ENCODE data around the gene RANBP9.

RANBP9 gene

DNA sequence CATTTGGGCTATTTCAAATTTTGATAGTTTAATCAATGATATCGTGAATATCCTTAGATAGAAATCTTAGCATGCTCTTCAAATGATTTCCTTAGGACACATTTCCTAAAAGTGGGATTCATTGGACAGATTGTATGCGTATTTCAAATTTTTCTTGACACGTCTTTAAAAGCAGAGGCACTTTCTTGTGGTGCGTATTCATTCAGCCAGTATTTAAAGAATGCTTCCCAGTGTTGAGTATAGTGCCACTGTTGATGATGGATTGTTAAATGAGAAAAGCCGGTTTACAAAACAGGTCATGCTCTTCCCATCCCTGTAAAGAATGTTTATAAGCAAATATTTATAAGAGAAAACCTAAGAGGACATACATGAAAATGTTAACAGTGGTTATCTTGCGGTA lies 111.6 kb downstream of the RANBP9 start:
- no peak for DNase-seq (ENCODE audit: low read depth)

DNA sequence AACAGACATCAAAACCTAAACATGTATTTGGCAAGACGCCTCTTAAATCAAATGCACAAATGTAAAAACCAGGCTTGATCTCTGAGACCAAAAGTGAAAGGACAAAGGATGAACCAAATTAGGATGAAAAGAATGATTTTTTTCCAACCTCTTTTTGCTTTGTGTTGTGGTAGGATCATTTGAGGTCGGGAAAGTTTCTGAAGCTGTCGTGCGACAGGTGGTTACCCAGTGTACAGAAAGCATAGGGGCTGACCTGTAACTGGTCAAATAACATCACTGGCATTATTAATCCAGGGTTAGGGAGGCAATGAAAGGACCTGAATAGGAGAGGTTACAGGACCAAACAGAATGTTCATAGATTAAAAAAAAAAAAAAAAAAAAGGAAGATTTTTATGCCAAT lies 114.6 kb downstream of the RANBP9 start:
- no peak for DNase-seq (ENCODE audit: low read depth)

DNA sequence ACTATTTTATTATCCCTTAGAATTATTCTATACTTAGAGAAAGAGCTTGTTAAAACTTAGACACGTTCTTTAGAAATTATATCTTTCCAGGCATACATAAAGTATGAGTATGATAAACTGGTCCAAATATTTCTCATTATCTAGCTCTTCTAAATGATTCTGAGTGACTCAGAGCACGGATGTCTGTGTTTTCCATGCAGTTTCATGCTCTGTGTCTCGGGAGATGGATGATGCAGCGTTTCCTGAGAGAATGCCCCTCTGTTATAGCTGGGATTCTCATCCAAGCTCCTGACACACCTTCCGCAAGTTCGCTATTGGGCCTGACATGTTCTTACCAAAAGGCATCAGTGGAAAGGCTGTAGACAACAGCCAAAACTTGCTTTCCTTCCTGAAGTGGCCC lies 117.9 kb downstream of the RANBP9 start:
- no peak for DNase-seq (ENCODE audit: low read depth)

DNA sequence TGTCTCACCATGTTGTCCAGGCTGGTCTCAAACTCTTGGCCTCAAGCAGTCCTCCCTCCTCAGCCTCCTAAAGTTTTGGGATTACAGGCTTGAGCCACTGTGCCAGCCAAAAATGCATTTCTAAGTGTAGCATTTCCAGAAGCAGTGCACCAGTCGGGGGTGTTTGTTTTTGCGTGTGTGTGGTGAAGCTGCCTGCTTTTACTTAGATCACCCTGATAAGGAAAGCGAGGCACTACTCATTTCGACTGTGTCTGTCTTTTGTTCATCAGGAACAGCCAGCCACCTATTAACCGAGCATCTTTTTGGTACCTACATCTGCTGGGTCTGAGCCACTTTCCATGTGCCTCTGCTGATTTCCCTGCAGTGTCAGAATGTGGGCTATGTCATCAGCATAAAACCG lies 118.5 kb downstream of the RANBP9 start:
- no peak for DNase-seq (ENCODE audit: low read depth)

DNA sequence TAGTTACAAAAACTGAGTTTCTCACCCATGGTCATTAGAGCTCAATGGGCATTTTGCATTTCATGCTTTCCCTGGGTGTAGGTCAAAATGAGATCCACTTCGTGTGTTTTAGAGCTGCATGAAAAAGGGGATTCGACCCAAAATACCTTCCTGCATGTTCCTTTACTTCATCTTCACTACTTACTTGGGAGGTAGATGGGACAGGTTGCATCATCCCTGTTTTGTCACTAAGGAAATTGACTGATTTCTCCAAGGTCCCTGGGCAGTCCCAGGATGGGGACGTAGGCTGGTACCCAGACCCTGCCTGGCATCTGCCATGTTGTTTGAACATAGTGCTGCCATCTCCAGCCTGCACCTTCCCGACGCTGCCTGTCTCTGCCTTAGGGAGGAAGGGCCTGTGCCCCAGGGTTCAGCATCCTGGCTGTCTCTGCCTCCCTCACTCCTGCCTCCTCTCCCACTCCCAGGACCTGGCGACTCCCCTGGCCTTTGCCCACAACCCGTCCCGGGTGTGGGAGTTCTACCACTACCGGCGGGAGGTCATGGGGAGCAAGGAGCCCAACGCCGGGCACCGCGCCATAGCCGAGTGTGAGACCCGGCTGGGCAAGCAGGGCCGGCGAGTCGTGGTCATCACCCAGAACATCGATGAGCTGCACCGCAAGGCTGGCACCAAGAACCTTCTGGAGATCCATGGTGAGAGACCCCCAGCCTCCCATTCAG lies 120.3 kb downstream of the RANBP9 start:
- no peak for DNase-seq (ENCODE audit: low read depth)

DNA sequence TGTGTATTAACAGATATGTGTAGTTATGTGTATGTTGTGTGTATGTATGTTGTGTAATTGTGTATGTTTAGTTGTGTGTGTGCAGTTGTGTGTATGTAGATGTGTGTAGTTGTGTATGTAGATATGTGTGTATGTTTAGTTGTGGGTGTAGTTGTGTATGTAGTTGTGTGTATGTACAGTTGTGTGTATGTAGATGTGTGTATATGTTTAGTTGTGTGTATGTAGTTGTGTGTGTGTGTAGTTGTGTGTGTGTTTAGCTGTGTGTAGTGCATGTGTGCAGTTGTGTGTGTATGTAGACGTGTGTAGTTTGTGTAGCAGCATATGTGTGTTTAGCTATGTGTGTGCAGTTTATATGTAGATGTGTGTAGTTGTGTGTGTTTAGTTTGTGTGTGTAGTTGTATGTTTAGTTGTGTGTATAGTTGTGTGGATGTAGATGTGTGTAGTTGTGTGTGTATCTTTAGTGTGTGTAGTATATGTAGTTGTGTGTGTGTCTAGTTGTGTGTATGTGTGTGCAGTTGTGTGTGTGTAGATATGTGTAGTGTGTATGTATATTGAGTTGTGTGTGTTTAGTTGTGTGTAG lies 121.0 kb downstream of the RANBP9 start:
- DNase-seq (ENCODE audit: low read depth) = no peak

DNA sequence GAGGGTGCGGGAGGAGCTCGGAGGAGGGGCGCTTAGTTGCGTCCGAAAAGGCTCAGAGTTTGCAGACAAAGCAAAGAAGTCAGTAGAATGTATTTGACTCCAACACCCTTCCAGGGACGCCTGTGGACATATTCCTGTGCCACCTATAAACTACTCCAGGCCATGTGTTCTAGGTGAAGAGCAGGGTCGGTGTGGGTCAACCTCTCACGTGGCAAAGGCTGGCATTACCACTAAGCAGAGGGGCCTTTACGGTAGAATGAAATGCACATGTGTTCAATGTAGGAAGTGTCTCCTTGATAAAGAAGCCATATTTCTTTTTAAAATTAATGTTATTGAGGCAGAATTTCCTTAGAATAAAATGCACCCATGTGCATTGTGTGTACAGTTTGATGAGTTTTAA lies 121.8 kb downstream of the RANBP9 start:
- no peak for DNase-seq (ENCODE audit: low read depth)

DNA sequence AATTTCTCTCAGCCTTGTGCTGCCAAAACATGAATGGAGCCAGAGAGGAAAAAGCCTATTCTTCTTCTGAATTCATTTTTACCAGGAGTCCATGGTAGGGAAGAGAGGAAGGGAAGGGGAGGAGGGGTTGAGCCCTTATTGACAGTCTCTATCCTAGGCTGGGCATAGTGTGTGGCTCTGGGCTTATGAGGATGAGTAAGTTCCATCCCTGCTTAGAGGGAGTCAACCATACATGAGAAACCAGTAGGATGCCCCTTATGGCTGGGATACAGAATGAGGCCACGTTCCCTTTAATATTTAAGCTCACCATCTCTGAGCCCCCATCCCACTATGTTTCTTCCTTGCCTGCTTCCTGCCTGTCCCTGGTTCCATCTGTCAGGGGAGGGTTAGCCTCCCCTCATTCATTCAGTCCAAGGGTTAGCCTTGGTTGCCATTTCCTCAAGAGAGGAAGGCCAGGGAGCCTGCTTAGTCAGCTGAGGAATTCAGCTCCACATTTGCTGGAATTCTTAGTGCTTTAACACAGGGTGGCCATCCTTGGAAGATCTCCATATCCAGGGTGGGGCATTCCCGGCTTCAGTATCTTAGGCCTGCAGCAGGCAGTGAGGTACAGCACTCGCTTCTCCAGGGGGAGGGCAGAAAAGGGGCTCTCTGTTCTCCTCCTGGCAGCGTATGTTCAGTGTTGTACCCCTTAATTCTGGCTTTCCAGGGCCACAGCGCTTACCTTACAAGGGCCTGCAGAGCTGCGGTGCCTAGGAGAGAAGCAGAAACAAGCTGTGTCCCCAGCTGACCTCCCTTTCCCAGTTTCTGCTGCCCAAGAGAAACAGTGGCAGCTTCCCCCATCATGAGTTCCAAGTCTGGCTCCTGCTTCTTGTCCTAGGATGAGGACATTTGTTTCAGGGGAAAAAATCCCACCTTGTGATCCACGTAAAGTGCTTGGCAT lies 124.8 kb downstream of the RANBP9 start:
- DNase-seq (ENCODE audit: low read depth) = no peak

DNA sequence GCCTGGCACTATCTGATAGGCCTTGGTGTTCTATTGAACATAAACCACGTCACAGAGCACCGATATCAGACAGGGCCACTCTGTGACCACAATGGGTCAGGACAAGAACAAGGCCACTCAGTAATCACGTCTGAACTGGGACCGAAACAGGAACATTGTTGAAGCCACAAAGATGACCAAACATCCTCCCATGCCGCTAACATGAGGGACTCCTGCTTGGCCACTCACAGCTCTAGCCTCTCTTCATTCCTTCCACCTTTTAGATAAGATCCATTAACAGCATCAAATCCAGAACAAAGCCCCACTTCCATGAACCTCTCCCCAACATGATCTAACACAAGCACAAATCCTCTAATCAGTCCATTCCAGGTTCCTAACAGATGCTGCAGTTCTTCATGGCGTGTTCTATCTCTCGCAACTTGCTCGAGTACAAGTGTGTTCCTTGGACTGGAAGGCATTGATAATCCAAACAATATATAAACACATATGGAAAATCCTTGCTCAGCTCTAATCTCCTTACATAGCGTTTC lies 129.9 kb downstream of the RANBP9 start:
- DNase-seq (ENCODE audit: low read depth) = no peak

DNA sequence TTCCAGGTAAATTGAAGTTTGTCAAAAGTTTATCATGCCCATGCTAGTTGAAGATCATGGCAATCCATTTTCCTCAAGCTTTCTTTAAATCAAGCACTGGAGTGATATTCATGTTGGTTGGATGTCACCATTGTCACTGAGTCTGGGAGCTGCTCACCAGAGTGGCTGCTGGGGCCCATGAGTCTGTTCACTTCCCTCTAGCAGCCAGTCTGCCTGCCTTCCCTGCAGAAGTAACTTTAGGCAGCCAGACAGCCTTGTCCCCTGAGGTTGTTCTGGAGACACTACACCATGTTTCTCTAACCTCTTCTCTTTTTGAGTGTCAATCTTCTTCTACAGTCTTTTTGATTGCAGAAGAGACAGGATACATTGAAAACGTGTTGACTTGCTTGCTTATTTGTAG lies 131.7 kb downstream of the RANBP9 start:
- no peak for DNase-seq (ENCODE audit: low read depth)

DNA sequence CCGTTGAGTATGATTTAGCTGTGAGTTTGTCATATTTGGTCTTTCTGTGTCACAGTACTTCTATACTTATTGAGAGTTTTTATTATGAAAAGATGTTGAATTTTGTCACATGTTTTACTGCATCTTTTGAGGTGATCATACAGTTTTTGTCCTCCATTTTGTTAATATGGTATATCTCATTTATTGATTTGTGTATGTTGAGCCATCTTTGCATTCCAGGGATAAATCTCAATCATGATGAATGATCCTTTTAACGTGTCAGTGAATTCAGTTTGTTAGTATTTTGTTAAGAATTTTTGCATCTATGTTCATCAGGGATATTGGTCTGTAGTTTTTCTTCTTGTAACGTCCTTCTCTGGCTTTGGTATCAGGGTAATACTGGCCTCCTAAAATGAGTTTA lies 133.7 kb downstream of the RANBP9 start:
- DNase-seq (ENCODE audit: low read depth) = no peak

DNA sequence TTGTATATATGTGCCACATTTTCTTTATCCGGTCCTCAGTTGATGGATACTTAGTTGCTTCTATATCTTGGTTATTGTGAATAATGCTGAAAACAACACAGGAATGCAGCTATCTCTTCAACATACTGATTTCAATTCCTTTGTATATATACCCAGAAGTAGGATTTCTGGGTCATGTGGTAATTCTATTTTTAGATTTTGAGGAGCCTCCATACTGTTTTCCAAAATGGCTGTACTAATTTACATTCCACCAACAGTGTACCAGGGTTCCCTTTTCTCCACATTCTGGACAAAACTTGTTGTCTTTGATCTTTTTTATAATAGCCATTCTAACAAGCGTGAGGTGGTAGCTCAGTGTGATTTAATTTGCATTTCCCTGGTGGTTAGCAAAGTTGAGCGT lies 135.6 kb downstream of the RANBP9 start:
- DNase-seq (ENCODE audit: low read depth) = no peak

DNA sequence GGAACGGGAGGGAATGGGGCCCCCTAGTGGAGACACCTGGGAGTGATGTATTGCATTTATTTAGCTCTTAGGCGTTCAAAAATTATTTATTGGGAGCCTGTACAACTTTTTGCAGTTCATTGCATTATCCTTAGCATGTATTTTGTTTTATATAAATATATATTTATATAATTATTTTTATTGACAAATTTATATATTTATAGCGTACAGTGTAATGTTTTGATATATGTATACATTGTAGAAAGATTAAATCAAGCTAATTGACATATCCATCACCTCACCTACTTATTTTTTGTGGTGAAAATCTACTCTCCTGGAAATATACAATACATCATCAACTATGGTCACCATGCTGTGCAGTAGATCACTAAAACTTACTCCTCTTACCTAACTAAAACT lies 136.3 kb downstream of the RANBP9 start:
- DNase-seq (ENCODE audit: low read depth) = no peak

DNA sequence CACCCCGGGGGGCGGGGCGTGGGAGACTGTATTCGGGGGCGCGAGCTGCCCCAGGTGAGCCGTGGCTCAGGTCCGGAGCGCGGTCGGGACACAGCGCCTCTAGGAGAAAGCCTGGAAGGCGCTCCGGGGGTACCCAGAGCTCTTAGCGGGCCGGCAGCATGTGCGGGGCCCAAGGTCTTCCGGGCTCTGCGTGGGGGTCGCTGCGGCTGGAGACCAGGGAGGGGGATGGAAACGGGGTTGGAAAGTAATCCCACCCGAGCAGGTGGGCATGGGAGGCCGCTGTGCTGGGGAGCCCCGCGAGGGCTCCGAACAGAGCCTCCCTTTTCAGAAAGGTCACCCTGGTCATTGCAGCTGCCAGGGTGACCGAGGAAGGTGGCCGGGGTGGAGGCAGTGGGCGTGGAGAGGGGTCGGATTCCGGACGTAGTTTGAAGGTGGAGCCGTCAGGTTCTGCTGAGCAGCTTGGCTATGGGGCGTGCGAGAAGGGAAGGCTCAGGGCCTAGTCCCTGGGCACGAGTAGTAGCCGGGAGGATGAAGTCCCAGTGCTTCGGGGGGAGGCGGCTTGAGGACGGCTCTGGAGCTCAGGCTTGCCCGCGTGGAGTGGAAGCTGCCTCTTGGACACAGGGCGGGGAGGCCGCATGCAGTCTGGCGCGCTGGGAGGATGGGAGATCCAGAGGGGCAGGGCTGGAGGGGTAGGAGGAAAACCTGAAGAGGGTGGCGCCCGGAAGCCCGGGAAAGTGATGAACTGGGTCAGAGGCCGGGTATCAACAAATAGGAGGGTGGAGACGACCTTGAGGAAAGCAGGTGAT lies 136.9 kb downstream of the RANBP9 start, which contains the start of gene SIRT5:
Gene SIRT5, plus strand, starts transcription at position 31 of the 806 bp plus-strand sequence. CDS start 9,510 bp downstream, outside the sequence.
- peak; percentile 54 for DNase-seq (ENCODE audit: low read depth)

DNA sequence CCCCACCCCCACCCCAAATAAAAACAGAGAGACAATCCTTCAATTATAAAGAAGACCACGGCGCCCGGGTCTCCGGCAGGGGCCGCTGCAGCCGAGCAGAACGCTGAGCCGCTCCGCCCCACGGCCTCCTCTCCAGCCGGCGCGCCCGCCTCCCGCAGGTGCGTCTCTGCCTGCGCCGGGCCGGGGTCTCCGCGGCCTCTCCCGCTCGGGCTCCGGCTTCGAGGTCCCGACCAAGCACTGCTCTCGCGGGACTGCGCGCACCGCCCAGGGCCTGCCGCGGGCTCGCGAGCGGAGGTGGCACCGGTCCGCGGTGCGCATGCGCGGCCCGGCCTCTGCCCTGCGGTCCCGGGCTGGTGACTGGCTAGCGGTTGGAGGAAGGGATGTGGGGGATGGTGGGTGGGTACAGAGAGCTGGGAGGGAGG lies 137.5 kb downstream of the RANBP9 start:
- DNase-seq (ENCODE audit: low read depth) = peak; percentile 90

DNA sequence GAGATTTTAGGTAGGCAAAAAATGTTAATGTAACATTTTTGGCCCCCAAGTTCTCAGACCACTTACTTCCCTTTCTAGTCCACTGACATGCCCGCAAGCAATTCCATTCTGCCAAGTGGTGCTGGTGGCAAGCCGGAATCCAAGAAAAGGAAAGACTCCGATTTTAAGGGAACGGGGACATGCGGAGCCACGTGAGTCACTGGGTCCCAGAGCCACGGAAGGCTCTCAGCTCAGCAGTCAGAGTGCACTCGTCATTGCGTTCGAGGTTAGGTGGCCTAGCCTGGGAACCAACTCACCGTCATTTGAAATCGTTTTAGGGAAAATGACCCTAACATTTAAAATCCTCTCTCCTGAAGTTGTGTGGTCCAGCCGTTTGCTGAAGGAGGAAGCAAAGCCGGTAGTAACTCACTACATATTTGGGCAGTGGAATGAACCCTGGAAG lies 137.9 kb downstream of the RANBP9 start:
- DNase-seq (ENCODE audit: low read depth) = no peak

DNA sequence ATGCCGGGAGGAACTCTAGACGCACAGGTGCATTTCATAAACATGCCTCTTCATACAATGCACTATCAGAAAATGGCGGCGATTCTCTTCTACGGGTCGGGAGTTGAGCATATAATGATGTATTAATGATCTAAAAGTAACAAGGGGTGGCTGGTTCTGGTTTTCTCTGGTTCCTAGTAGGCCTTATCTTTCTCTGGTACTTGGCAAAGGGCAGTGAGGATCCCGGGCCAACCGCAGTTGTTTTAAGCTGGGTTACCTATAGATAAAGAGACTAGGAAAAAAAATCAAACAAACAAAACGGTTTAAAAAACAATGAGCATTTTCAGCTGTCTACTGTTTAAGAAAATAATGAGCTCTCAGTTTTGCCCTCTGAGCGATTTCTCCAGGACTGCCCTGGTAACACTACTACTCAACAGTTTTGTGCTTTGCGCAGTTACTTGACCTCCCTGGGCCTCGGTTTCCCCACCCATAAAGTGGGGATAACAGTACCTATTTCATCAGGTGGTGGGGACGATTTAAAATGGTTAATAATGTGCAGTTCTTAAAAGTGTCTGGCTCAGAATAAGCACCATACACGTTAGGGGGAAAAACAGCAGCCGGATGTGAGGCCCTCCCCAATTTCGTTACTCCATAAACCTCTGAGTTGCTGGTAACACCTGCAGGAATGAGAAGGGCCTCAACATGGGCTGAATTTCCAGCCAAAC lies 138.5 kb downstream of the RANBP9 start:
- DNase-seq (ENCODE audit: low read depth) = no peak

DNA sequence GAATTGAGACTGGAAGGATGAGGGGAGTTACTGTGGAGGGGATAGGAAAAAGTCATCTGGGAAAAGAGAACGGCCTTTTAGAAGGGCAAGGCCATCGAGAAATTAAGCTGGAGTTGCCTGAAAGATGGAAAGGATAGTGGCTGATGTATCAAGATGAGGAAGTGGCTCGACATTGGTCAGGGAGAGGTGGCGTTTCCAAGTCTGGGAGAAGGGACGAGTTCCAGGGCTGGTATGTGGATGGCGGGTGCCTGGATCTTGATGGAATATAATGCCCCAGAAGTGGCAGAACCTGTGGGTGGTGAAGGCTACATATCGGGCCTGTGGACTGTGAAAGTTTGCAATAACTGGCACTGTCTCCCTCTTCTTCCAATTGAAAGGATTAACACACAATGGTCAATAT lies 139.4 kb downstream of the RANBP9 start:
- no peak for DNase-seq (ENCODE audit: low read depth)

Measured in stimulated activated CD4-positive, alpha-beta T cell treated with anti-CD3 and anti-CD28 coated beads, Interleukin-2, amount 100 ng/mL, for 4 hours (primary cell).